Cardiac fibroblast (primary cell): ENCODE data around the gene TXNDC16.
A peak's percentile ranks its signal among the peaks of the same experiment; 100 is the strongest.

Experiments used
- DNase-seq, 2 donors: peaks; one replicate each; pipeline versions ENCODE4 v3.0.0 to v3.0.0-alpha.2; 2010; ENCODE audit warnings: low read depth in 2 of 2
- H3K4me3 ChIP-seq, 2 donors: replicated peaks in 1 of 2; 1 replicate in 1 of 2; 2 replicates in 1 of 2; pipeline ENCODE4 v1.5.1; 2011; ENCODE audit warnings: low read depth in 2 of 2, low read length in 2 of 2, mild to moderate bottlenecking in 2 of 2, moderate library complexity in 1 of 2
- CTCF ChIP-seq: IDR thresholded peaks from one replicate; pipeline ENCODE4 v1.5.1; 2011; ENCODE audit warnings: low read depth, mild to moderate bottlenecking, low read length, inconsistent platforms

Gene TXNDC16

GRCh38 chr14:52458721-52459085, 93.6 kb downstream of the TXNDC16 start:
- DNase-seq = peak; percentile 21 to 78
- no peak for TF ChIP-seq CTCF
- no peak overlapping the region for H3K4me3 ChIP-seq

- no peak for TF ChIP-seq CTCF
- no peak for DNase-seq
- H3K4me3 ChIP-seq = no peak overlapping the region
These were observed 94.9 kb downstream of the TXNDC16 start for GRCh38 chr14:52457411-52457810.

- TF ChIP-seq CTCF = no peak
- DNase-seq = peak; percentile 52 to 86
- H3K4me3 ChIP-seq = no peak overlapping the region
These were observed 96.8 kb downstream of the TXNDC16 start for GRCh38 chr14:52455291-52456088.

- no peak for DNase-seq
- TF ChIP-seq CTCF = no peak
- no peak overlapping the region for H3K4me3 ChIP-seq
These were observed 105.1 kb downstream of the TXNDC16 start for GRCh38 chr14:52447236-52447635.

GRCh38 chr14:52446355-52446754, 106.0 kb downstream of the TXNDC16 start:
- no peak for DNase-seq
- TF ChIP-seq CTCF = no peak
- H3K4me3 ChIP-seq = no peak overlapping the region

GRCh38 chr14:52443506-52443905, 108.8 kb downstream of the TXNDC16 start:
- no peak overlapping the region for H3K4me3 ChIP-seq
- no peak for TF ChIP-seq CTCF
- peak; percentile 4 to 59 for DNase-seq

- no peak for DNase-seq
- no peak overlapping the region for H3K4me3 ChIP-seq
- TF ChIP-seq CTCF = no peak
These were observed 109.7 kb downstream of the TXNDC16 start for GRCh38 chr14:52442602-52443001.
